ACHN (cell line): Measurements from ENCODE around the gene CASP8.
"Not testable (repeated sequence)": the region's sequence is repeated elsewhere in the genome, so short reads cannot be mapped to it uniquely, and the experiment has no call there.

ENCODE experiments used
- DNase-seq: peaks from one replicate; pipeline ENCODE4 v3.0.0-alpha.2; 2015
- in situ Hi-C: cut with HindIII; loops from 2 replicates; pipeline ENCODE4 v1.10.0; 2017; ENCODE audit warnings: low sequenced_read_pairs, low pct_ligation_motif_present, low pct_unique_long_range_greater_than_20kb

CASP8 gene

GRCh38 chr2:201237486-201238123, 22.7 kb upstream of the CASP8 start:
- in situ Hi-C loops: no loop called here
- no peak for DNase-seq

- DNase-seq, in situ Hi-C loops: not testable (repeated sequence)
Observed at GRCh38 chr2:201239167-201239935, 21.0 kb upstream of the CASP8 start.

GRCh38 chr2:201242571-201243277, 17.6 kb upstream of the CASP8 start:
- DNase-seq: no peak
- in situ Hi-C loops: no loop called here

- in situ Hi-C loops: no loop called here
- DNase-seq: no peak
Observed at GRCh38 chr2:201244829-201245228, 15.5 kb upstream of the CASP8 start.

GRCh38 chr2:201246280-201246679, 14.1 kb upstream of the CASP8 start:
- no peak for DNase-seq
- in situ Hi-C loops: no loop called here

GRCh38 chr2:201248288-201248844, 12.0 kb upstream of the CASP8 start:
- DNase-seq: no peak
- in situ Hi-C loops: no loop called here

GRCh38 chr2:201249889-201250288, 10.4 kb upstream of the CASP8 start:
- in situ Hi-C loops: no loop called here
- DNase-seq: no peak

- no peak for DNase-seq
- in situ Hi-C loops: no loop called here
Observed at GRCh38 chr2:201250741-201251140, 9.6 kb upstream of the CASP8 start.

- DNase-seq: no peak
- in situ Hi-C loops: no loop called here
Observed at GRCh38 chr2:201254081-201254730, 6.1 kb upstream of the CASP8 start.

GRCh38 chr2:201255408-201256033, 4.8 kb upstream of the CASP8 start:
- no peak for DNase-seq
- in situ Hi-C loops: no loop called here

GRCh38 chr2:201256082-201256481, 4.3 kb upstream of the CASP8 start:
- DNase-seq: no peak
- in situ Hi-C loops: no loop called here

- DNase-seq: no peak
- in situ Hi-C loops: no loop called here
Observed at GRCh38 chr2:201257381-201257955, 2.9 kb upstream of the CASP8 start.

- in situ Hi-C loops: no loop called here
- DNase-seq: peak; percentile 89
Observed at GRCh38 chr2:201257956-201258665, 2.2 kb upstream of the CASP8 start.

GRCh38 chr2:201258666-201259615, 1.4 kb upstream of the CASP8 start:
- DNase-seq: no peak
- in situ Hi-C loops: no loop called here

- in situ Hi-C loops: no loop called here
Observed at GRCh38 chr2:201261471-201261870, 1.1 kb downstream of the CASP8 start.

GRCh38 chr2:201261906-201262305, 1.6 kb downstream of the CASP8 start:
- no peak for DNase-seq
- in situ Hi-C loops: no loop called here

More at GRCh38 chr2:201261471-201261870, 1.1 kb downstream of the CASP8 start:
- DNase-seq: no peak
